ENCODE measurements around the gene ZDHHC8.

ZDHHC8 gene

DNA sequence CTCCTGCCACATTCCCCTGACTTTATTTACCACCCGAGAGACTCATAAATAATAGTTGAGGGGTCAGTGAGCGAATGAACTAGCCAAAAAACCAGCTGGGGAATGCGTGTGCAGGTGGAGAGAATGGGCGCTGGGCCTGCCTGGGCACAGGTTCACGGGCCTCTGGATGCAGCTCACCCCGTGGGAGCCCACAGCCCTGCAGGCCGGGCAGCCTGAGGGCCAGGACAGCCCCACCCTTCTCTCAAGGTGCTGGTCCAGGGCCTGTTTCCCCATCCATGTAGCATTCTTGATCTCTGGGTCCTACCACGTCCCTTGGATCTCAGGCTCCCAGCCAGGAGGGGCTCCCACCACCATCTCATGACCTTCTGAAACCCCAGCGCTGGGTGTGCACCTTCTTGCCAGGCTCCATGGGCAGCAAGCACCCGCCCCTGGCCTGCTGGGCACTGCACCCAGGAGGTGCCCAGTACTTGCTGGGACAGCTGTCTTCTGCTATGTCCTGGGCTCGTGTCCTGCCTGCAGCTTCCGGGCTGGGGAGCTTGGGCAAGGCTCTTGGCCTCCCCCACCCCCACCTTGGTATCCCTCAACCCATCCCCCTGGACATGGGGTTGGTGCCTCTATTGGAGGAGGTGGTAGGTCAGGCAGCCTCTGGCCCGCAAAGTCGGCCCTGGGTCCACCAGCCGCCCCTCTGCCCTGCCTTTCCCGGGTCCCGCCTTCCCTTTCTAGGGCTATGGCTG, 62.3 kb downstream of the ZDHHC8 start:
- Histone ChIP-seq H3K4me3 (no peak overlapping the region), H3K27ac (no peak overlapping the region)
- DNase-seq (ENCODE audit: low spot score): no peak
- TF ChIP-seq, protein P1, sequence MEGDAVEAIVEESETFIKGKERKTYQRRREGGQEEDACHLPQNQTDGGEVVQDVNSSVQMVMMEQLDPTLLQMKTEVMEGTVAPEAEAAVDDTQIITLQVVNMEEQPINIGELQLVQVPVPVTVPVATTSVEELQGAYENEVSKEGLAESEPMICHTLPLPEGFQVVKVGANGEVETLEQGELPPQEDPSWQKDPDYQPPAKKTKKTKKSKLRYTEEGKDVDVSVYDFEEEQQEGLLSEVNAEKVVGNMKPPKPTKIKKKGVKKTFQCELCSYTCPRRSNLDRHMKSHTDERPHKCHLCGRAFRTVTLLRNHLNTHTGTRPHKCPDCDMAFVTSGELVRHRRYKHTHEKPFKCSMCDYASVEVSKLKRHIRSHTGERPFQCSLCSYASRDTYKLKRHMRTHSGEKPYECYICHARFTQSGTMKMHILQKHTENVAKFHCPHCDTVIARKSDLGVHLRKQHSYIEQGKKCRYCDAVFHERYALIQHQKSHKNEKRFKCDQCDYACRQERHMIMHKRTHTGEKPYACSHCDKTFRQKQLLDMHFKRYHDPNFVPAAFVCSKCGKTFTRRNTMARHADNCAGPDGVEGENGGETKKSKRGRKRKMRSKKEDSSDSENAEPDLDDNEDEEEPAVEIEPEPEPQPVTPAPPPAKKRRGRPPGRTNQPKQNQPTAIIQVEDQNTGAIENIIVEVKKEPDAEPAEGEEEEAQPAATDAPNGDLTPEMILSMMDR (IDR thresholded peaks at IDR 0.05): no peak

DNA sequence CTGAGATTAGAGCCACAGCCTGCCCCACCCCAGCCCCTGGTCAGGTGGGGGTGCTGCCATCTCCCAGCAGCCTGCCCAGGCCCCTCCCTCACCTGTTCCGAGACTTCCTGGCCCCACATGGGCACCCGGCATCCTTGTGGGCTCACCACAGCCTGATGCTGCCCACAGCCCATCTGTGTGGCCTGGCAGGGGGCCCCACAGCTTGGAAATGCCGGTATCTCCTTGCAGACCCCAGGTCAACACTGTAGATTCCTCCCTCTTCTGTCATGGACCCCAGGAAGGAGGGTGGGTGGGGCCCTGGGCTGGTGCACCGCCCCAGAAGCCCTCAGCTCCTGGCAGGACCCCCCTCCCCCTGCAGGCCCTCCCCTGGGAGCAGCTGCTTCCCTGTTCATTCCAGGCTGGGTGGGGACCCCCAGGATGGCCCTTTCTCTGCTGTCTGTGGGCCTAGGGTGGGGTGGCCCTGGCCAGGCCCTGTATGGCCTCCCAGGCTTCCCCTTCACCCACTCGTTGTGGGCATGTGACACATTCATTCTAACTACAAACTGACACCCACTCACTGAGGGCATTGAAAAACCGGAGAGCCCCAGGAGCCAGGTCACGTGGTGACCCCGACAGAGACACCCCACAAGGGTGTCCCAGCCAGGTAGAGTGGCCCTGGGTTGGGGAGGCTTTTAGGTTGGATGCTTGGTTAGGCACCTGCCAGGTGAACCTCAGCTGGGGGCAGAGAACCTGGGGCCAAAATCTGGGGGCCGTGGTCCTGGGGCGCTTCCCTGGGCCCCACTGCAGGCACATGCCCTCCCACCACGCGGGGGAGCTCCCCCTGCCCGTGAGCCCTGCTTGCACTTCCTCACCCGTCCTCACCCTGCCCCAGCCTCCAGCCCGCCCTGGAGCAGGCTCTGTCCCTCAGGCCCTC, 63.3 kb downstream of the ZDHHC8 start:
- no peak for DNase-seq (ENCODE audit: low spot score)
- Histone ChIP-seq H3K27ac (no peak overlapping the region), H3K4me3 (no peak overlapping the region)
- TF ChIP-seq, protein P1 (IDR thresholded peaks at IDR 0.05): no peak

DNA sequence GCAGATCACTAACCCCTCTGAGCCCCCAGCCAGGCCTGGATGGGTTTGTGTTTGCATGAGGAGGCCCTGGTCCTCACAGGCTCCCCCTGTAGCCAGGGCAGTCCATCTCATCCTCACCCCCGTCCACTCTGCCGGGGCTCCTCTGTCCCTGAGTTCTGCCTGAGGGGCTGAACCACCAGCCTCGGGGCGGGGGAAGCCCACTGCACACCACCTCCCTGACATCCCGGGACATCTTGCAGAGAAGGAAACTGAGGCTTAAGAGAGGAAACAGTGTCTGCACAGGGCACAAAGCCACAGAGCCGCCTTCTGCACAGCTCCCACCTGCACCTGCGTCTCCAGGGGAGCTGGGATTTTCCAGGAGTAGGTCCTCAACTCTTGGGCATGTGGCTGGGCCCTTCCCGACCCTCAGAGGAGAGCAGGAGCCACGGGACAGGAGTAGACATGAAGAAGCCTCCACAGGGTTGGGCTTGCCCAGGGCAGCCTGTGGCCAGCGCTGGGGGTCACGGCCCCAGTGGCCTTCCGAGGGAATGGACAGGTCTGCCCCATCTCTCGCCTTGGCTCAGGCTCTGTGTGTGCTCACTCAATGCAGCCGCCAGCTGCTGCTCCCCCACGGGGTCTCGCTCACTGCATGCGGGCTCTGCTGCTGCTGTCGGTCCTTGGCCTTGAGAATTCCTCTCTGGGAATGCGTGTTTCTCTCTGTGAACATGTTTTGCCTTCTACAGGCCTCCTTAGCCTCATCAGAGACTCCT, 64.7 kb downstream of the ZDHHC8 start:
- no peak overlapping the region for H3K4me3 ChIP-seq
- TF ChIP-seq, protein P1 (IDR thresholded peaks at IDR 0.05): no peak
- no peak for DNase-seq (ENCODE audit: low spot score)
- H3K27ac ChIP-seq: no peak overlapping the region

All from coronary artery (tissue), 2 donors.